DOHH2 (cell line): ENCODE measurements around the gene ASAP2.

Source experiments
- H3F3A ChIP-seq: fragments of 200-600 bp; sonication (generic), shearing (Covaris generic); 2 replicates; pipeline ENCODE4 v1.6.0; 2016; ENCODE audit warnings: antibody characterized with exemption, mild to moderate bottlenecking; ENCODE audit not compliant: control insufficient read depth, insufficient read depth
- H3K27ac ChIP-seq: fragments of 200-600 bp; sonication (generic); 2 replicates; pipeline ENCODE4 v1.5.1; 2014; ENCODE audit warnings: low read depth, mild to moderate bottlenecking, low read length, moderate library complexity
- H3K27me3 ChIP-seq: fragments of 200-600 bp; sonication (generic); 2 replicates; pipeline ENCODE4 v1.6.1; 2014; ENCODE audit warnings: mild to moderate bottlenecking, low read length, mixed read lengths; ENCODE audit not compliant: control insufficient read depth
- H3K36me3 ChIP-seq: fragments of 200-600 bp; sonication (generic); 2 replicates; pipeline ENCODE4 v1.6.1; 2014; ENCODE audit warnings: mild to moderate bottlenecking, low read length, moderate library complexity, mixed read lengths; ENCODE audit not compliant: control insufficient read depth
- H3K4me1 ChIP-seq: fragments of 200-600 bp; sonication (generic); 2 replicates; pipeline ENCODE4 v1.6.1; 2014; ENCODE audit warnings: mild to moderate bottlenecking, low read length, mixed read lengths; ENCODE audit not compliant: control insufficient read depth
- H3K4me2 ChIP-seq: fragments of 200-600 bp; sonication (generic); 2 replicates; pipeline ENCODE4 v1.6.0; 2014; ENCODE audit warnings: mild to moderate bottlenecking, low read length, moderate library complexity
- H3K4me3 ChIP-seq: fragments of 200-600 bp; sonication (generic); 2 replicates; pipeline ENCODE4 v1.5.1; 2014; ENCODE audit warnings: mild to moderate bottlenecking, low read length, mixed read lengths
- H3K79me2 ChIP-seq: fragments of 200-600 bp; sonication (generic); 2 replicates; pipeline ENCODE4 v1.6.1; 2014; ENCODE audit warnings: mild to moderate bottlenecking, low read length, mixed read lengths; ENCODE audit not compliant: control insufficient read depth
- H3K9me2 ChIP-seq: fragments of 200-600 bp; sonication (generic); replicated peaks from 2 replicates; pipeline ENCODE4 v1.6.1; 2014; ENCODE audit warnings: mild to moderate bottlenecking, low read length, mixed read lengths; ENCODE audit not compliant: control insufficient read depth
- H3K9me3 ChIP-seq: fragments of 200-600 bp; sonication (generic); 2 replicates; pipeline ENCODE4 v1.6.1; 2014; ENCODE audit warnings: antibody characterized with exemption, low read length, mixed read lengths; ENCODE audit not compliant: control insufficient read depth, insufficient read depth
- H4K20me1 ChIP-seq: fragments of 200-600 bp; sonication (generic); 2 replicates; pipeline ENCODE4 v1.6.0; 2014; ENCODE audit warnings: low read depth, mild to moderate bottlenecking, antibody characterized with exemption, low read length, moderate library complexity; ENCODE audit not compliant: control insufficient read depth, insufficient read depth
- EZH2phosphoT487 ChIP-seq: fragments of 200-600 bp; sonication (generic); IDR thresholded peaks from 2 replicates; pipeline ENCODE4 v1.6.1; 2017; ENCODE audit warnings: borderline replicate concordance, mild to moderate bottlenecking, antibody characterized with exemption, low read length, moderate library complexity, mixed read lengths
- TF ChIP-seq, protein P1 (sequence below): fragments of 200-600 bp; sonication (generic); IDR thresholded peaks from one replicate; pipeline ENCODE4 v1.5.1; 2014; ENCODE audit warnings: antibody characterized with exemption, mild to moderate bottlenecking, low read depth, low read length; ENCODE audit not compliant: poor library complexity, severe bottlenecking

ASAP2 gene

DNA sequence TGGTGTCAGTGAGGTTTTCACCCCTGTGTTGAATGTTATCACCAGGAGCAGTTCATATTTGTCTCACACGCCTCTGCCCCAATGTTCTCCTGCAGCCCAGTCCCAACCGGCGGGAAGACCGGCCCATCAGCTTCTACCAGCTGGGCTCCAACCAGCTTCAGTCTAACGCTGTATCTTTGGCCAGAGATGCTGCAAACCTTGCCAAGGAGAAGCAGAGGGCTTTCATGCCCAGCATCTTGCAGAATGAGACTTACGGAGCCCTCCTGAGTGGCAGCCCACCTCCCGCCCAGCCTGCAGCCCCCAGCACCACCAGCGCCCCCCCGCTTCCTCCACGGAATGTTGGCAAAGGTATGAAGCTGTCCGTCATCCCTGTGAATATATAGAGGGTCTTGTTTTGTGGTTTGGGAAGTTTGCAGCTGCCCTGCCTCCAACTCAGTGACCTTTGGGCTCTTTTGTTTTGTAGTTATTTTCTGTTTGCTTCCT lies 181.6 kb downstream of the ASAP2 start:
- TF ChIP-seq, protein P1, sequence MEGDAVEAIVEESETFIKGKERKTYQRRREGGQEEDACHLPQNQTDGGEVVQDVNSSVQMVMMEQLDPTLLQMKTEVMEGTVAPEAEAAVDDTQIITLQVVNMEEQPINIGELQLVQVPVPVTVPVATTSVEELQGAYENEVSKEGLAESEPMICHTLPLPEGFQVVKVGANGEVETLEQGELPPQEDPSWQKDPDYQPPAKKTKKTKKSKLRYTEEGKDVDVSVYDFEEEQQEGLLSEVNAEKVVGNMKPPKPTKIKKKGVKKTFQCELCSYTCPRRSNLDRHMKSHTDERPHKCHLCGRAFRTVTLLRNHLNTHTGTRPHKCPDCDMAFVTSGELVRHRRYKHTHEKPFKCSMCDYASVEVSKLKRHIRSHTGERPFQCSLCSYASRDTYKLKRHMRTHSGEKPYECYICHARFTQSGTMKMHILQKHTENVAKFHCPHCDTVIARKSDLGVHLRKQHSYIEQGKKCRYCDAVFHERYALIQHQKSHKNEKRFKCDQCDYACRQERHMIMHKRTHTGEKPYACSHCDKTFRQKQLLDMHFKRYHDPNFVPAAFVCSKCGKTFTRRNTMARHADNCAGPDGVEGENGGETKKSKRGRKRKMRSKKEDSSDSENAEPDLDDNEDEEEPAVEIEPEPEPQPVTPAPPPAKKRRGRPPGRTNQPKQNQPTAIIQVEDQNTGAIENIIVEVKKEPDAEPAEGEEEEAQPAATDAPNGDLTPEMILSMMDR: no peak
- TF ChIP-seq EZH2phosphoT487: no peak
- no peak overlapping the region for H3K4me3 ChIP-seq
- no peaks in the 10 kb centered on the region for H4K20me1 ChIP-seq
- H3K9me2 ChIP-seq: no peaks in the 10 kb centered on the region
- no peak overlapping the region for H3K4me2 ChIP-seq
- H3K27ac ChIP-seq: no peak overlapping the region
- no peaks in the 10 kb centered on the region for H3K79me2 ChIP-seq
- H3F3A ChIP-seq: no peaks in the 10 kb centered on the region
- H3K4me1 ChIP-seq: no peaks in the 10 kb centered on the region
- H3K36me3 ChIP-seq: no peaks in the 10 kb centered on the region
- H3K27me3 ChIP-seq: no peaks in the 10 kb centered on the region
- no peaks in the 10 kb centered on the region for H3K9me3 ChIP-seq

DNA sequence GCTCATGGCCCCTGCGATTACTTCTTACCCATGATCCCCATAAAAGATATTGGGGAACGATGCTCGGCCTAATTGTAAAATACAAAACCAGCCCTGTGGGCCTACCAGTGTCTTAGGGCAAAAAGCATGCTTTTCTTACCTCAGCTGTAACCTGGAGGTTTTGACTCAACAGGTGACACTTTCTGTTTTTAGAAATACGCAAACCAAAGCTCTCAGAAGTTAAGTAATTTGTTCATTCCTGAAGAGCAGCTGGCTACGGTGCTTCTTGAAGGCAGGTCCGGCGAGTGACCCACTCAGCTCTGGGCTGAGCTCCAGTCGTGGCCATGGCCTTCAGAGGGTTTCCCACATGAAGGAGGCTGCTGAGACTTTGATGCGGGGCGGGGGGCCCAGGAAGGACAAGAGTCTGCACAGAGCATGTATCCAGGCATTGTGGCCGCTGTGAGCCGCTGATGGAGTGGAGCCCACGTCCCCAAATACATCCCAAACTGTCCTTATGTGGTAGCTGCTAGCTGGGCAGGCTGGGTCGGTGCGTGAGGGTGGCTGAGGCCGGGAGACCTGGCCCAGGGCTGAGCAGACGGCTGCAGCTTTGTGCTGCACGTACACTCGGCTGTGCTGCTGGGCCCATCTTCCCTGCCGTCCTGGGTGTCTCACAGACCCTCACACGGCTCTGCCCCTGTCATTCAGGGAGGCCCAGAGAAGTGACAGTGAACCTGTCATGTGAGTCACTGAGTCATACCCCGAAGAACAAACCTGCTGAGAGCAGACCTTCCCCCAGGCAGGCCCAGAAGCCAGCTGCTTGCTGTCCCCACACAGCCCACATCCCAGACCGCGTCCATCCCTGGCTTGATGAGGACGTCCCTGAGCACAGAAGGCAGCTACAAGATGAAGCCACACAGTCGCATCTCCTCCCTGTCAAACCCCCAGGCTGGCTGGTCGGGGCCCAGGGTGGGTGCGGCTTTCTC lies 182.6 kb downstream of the ASAP2 start:
- TF ChIP-seq EZH2phosphoT487: no peak
- TF ChIP-seq, protein P1: no peak
- H3K79me2 ChIP-seq: no peaks in the 10 kb centered on the region
- H3K4me3 ChIP-seq: no peak overlapping the region
- H4K20me1 ChIP-seq: no peaks in the 10 kb centered on the region
- no peaks in the 10 kb centered on the region for H3K27me3 ChIP-seq
- H3K27ac ChIP-seq: no peak overlapping the region
- no peak overlapping the region for H3K4me2 ChIP-seq
- H3K9me2 ChIP-seq: no peaks in the 10 kb centered on the region
- no peaks in the 10 kb centered on the region for H3F3A ChIP-seq
- no peaks in the 10 kb centered on the region for H3K9me3 ChIP-seq
- H3K4me1 ChIP-seq: no peaks in the 10 kb centered on the region
- no peaks in the 10 kb centered on the region for H3K36me3 ChIP-seq

DNA sequence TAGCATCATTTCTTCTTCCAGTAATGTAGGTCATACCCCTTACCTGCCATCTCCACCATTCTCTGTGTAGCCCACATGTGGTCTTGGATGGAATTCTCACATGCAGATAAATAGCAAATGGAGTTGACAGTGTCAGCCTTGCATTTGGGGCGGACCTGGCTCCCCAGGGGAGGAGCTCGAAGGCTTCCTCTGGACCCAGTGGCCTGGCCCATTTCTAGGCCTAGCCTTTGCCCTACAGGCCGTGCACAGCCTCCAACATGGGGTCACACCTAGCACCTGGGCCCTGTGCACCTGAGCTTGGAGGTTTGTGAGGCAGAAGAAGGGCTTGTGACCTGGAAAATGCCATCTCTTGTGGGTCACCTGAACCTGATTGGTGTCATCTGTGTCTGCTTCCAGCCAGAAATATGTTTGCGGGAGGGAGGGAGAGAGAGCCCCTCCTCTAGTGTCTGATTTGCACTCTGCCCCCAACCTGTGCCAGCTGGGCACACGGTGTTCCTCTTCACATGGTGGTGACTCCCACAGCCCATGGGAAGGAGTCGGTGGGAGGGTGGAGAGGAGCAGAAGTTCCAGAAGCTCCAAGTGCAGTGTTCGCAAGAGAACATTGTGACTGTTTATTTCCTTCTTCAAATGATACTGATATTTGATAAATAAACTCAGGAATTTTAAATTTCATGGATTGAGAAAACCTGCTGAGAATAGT lies 183.7 kb downstream of the ASAP2 start:
- no peaks in the 10 kb centered on the region for H3K9me2 ChIP-seq
- H3K4me1 ChIP-seq: no peaks in the 10 kb centered on the region
- H3K9me3 ChIP-seq: no peaks in the 10 kb centered on the region
- no peak overlapping the region for H3K4me3 ChIP-seq
- no peaks in the 10 kb centered on the region for H3K79me2 ChIP-seq
- no peaks in the 10 kb centered on the region for H3K27me3 ChIP-seq
- no peaks in the 10 kb centered on the region for H3F3A ChIP-seq
- no peak overlapping the region for H3K4me2 ChIP-seq
- TF ChIP-seq, protein P1: no peak
- TF ChIP-seq EZH2phosphoT487: no peak
- no peak overlapping the region for H3K27ac ChIP-seq
- no peaks in the 10 kb centered on the region for H3K36me3 ChIP-seq
- no peaks in the 10 kb centered on the region for H4K20me1 ChIP-seq
